Neural cell (in vitro differentiated cells): ENCODE results near the gene VMP1.

Experiments
- CTCF ChIP-seq: fragments of 450-650 bp; IDR thresholded peaks from 2 replicates; pipeline ENCODE4 v1.5.1; 2014; ENCODE audit warnings: antibody characterized with exemption, mild to moderate bottlenecking, moderate library complexity; ENCODE audit not compliant: poor library complexity, severe bottlenecking
- EZH2 ChIP-seq: fragments of 200-600, 300-800 bp; shearing (Covaris generic), sonication (generic); IDR thresholded peaks from 2 replicates; pipeline ENCODE4 v1.6.1; 2014; ENCODE audit warnings: antibody characterized with exemption, low read length, borderline replicate concordance, mild to moderate bottlenecking; ENCODE audit not compliant: insufficient read depth, poor library complexity, severe bottlenecking
- REST ChIP-seq: IDR thresholded peaks from 2 replicates; pipeline ENCODE4 v1.6.1; 2012; ENCODE audit warnings: borderline replicate concordance
- TAF1 ChIP-seq: IDR thresholded peaks from 2 replicates; pipeline ENCODE4 v1.6.1; 2012; ENCODE audit warnings: low read depth

- TF ChIP-seq CTCF, result no peak
- no peak for TF ChIP-seq REST
- no peak for TF ChIP-seq EZH2
- no peak for TF ChIP-seq TAF1
These were observed 71.5 kb downstream of the VMP1 start for GRCh38 chr17:59778996-59779395.
